HG03439 (cell line): ENCODE results near the gene ATP1A2.
"Not testable (repeated sequence)": the region's sequence is repeated elsewhere in the genome, so short reads cannot be mapped to it uniquely, and the experiment has no call there.

ENCODE experiments used
- ATAC-seq: cut with Tn5 transposase; IDR thresholded peaks from one replicate; pipeline ENCODE4 v1.9.1; 2021; ENCODE audit warnings: mild to moderate bottlenecking, moderate library complexity; ENCODE audit not compliant: unreplicated experiment

ATP1A2 gene

GRCh38 chr1:160099716-160100375 is 15.7 kb upstream of the ATP1A2 start:
- ATAC-seq, result no peak

GRCh38 chr1:160101037-160101716 is 14.4 kb upstream of the ATP1A2 start:
- ATAC-seq, result no peak

DNA sequence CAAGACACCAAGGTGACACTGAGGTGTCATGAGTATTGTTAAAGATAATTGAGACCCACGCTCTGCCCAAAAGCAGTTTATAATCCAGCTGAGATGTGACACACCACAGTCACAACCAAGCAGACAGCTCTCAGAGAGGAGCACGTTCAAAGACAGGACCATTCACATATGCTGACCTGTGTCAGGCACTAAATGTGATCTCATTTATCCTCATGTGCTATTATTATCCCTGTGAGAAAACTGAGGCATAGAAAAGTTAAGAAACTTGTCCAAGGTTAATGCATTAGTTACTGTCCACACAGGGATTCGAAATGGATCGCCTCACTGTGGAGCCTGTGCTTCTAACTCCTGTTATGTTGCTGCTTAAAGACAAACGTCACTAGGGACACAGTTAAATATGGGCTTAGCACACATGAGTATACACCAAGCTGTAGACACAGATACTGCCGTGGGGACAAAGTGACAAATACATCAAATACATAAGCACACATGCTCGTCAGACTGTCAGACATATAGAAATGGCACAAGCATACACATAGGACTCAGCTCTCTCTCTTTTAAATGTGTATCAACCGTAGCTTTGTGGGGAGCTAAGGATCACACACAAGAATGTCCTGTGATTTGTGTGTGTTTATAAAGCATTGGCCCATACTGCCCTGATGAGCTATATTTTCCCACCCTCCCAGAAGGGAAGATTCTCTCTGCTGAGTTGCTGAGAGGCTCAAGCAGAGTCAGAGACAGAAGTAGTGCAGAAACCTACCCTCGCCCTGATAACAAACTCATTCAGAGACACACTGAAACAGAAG is 13.6 kb upstream of the ATP1A2 start:
- no peak for ATAC-seq

DNA sequence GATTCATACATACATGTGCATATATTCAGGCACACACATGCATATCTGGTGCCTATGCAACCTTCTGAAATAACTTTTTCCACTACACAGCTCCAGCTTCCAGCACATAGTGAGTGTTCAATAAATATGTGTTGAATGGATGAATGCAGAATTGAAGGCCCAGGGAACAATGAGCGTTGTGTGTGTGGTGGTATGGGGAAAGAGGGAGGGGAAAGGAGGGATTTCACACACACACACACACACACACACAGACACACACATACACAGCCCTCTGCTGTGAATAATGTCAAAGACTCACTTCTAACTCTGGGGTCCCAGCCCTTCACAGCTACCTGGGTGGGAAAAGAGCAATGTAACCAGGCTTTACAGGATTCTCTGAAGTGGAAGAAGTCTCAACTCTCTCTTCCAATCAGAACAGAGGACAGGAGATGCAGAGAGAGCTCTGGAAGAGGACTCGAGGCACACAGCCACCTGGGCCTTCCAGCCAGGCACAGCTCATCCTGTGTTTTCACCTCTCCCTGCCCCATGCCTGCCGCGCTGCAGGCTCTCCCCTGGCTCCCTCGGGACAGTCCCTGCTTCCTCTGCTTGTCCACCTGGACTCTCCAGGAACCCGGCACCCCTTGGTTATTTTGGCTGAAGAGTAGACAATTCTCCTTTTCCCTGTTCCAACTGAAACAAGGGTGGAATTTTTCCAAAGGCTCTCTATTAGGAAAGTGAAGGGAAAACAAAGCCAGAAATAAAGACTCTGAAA is 11.7 kb upstream of the ATP1A2 start:
- ATAC-seq, result no peak

- no peak for ATAC-seq
Observed at GRCh38 chr1:160104486-160104885, 11.1 kb upstream of the ATP1A2 start.

GRCh38 chr1:160105155-160105554 is 10.4 kb upstream of the ATP1A2 start:
- ATAC-seq, result no peak

DNA sequence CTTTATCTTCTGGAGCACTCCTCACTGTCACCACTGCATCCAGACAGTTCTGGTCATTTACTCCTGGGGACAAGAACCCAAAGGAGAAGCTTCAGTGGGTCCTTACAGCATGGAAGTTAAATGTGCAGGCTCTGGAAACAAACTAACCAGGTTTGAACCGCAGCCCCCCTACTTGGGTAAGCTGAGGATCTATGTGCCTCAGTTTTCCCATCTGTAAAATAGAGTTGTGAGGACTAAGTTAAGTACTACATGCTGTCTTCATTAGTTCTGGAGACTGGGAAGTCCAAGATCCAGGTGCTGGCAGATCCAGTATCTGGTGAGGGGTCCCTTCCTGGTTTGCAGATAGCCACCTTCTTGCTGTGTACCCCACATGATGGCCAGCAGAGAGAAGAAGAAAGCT is 8.0 kb upstream of the ATP1A2 start:
- ATAC-seq, result no peak

- no peak for ATAC-seq
Observed at GRCh38 chr1:160108888-160109662, 6.5 kb upstream of the ATP1A2 start.

- ATAC-seq, result no peak
Observed at GRCh38 chr1:160109686-160110085, 5.9 kb upstream of the ATP1A2 start.

DNA sequence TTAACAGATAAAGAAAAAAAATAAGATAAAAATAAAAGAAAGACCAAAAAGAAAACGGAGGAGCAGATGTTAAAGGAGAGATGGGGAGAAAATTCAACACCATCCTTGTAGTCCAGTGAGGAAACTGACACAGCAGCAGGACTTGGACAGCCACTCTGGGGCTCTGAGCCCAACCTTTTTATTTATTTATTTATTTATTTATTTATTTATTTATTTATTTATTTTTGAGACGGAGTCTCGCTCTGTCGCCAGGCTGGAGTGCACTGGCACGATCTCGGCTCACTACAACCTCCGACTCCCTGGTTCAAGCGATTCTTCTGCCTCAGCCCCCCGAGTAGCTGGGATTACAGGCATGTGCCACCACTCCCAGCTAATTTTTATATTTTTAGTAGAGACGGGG is 4.1 kb upstream of the ATP1A2 start:
- ATAC-seq, result not testable (repeated sequence)

DNA sequence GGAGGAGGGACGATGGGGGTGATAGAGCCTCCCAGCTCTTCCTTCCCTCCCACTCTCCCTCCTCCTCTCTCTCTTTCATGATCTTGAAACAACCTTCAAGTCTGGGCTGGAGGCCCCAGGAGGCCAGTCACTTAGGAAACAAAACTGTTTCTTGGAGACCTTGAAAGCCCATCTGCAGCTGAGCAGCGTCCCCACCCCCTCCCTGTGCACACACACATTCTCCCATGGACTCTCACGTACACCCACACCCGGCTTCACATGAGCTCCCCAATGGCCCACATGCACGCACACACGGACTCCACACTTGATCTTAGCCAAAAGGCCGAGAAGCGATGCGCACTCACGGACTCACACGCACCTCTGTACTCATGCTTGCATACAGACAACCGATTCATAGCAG is 3.2 kb upstream of the ATP1A2 start:
- ATAC-seq, result no peak

DNA sequence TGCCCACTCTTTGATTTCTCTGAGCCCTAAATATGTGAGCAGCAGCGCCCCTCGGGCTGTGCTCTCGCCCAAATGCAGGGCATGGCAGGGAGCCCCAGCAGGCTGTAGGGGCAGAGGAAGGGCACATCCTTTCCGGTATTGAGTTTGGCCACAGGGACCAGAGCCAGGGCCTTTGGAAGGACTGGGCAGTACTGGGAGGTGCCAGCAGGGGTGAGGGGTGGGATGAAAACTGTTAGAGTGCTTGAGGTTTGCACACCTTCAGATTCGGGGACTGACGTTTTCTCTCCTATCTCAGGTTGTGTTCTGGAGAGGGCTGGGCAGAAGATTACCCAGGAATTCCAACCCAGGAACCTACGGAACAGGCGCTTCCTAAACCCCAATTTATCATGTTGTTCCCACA is 2.2 kb upstream of the ATP1A2 start:
- no peak for ATAC-seq

DNA sequence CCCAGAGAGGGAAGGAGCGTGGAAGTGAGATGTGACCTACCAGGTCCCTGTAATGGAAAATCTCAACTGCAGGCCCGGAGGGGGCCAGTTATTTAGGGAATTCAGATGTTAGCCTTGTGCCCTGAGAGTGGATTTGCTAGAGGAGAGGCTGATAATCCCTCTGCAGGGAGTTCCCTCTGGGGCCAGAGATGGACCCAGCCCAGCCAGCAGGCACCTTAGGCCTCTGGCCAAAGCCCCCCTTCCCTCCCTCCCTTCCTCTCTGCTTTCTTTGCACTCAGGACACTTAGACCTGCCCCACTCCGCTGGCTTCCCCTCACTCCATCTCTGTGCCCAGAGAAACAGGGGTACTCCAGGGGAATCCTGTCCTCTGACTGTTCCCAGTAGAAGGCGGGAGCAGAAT is 1.5 kb upstream of the ATP1A2 start:
- no peak for ATAC-seq

GRCh38 chr1:160116283-160117147 is 956 bp downstream of the ATP1A2 start:
- no peak for ATAC-seq

GRCh38 chr1:160117300-160117699 is 1.7 kb downstream of the ATP1A2 start:
- ATAC-seq, result no peak

DNA sequence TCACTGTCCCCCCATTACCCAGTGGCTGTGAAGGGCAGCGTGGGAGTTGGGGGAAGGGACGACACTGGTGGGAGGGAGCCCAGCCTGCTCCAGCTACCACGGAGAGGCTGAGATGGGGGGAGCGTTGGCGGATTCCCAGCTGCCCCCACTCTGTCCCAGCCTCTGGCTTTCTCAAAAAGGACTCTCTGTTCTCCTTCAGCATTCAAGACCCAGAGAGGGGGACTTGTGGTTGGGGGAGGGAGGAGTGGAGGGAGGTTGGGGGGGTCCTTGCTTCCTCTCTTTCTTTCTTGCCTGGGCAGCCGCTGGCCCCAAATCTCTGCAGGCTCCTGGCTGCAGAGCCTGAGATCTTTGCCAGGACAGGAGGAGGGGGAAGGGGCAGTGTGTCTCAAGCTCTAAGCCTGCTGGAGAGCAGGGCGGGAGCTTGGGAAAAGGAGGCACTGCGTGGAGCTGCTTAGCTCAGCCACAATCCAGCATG is 2.2 kb downstream of the ATP1A2 start:
- no peak for ATAC-seq

DNA sequence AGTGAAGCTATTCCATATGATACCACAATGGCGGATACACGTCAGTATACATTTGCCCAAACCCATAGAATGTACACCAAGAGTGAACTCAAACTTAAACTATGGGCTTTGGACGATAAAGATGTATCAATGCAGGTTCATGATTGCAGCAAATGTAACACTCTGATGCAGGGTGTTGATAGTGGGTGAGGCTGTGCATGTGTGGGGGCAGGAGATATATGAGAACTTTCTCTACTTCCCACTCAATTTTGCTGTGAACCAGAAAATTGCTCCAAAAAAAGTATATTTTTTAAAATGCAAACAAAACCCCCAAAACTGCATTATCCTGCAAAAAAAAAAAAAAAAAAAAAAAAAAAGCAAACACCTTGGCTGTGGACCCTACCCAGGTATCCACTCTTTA is 3.4 kb downstream of the ATP1A2 start:
- ATAC-seq, result no peak

GRCh38 chr1:160120797-160121196 is 5.2 kb downstream of the ATP1A2 start:
- no peak for ATAC-seq

GRCh38 chr1:160121388-160121787 is 5.8 kb downstream of the ATP1A2 start:
- ATAC-seq, result no peak
